NCI-H524 treated with DMSO at 0.1 percent for 48 hours (cell line): Measurements from ENCODE around the gene DDX47.
"Not testable (repeated sequence)": the region's sequence is repeated elsewhere in the genome, so short reads cannot be mapped to it uniquely, and the experiment has no call there.

Experiments
- DNase-seq: peaks from one replicate; lab custom pipeline; 2025; lab: John Stamatoyannopoulos, UW

DDX47 gene

GRCh38 chr12:12874029-12874428 lies 60.9 kb downstream of the DDX47 start:
- no peak for DNase-seq

- not testable (repeated sequence) for DNase-seq
These were observed 62.2 kb downstream of the DDX47 start for GRCh38 chr12:12875301-12875700.

- no peak for DNase-seq
These were observed 64.1 kb downstream of the DDX47 start for GRCh38 chr12:12877153-12877768.

- DNase-seq: no peak
These were observed 64.8 kb downstream of the DDX47 start for GRCh38 chr12:12877781-12878455.
